ENCODE data around the gene C1QBP.

Gene C1QBP

GRCh38 chr17:5408186-5408585 is 30.8 kb downstream of the C1QBP start:
- Histone ChIP-seq H3K27ac (ENCODE audit: low read length) (no peak overlapping the region), H3K4me3 (ENCODE audit: low read length) (no peak overlapping the region), H3K27me3 (ENCODE audit: insufficient read depth, low read length) (no peaks in the 10 kb centered on the region), H3K36me3 (ENCODE audit: insufficient read depth, low read depth, low read length) (peaks cover 97% of the 10 kb centered on the region), H3K4me1 (ENCODE audit: insufficient read depth, low read length) (no peaks in the 10 kb centered on the region), H3K9me3 (ENCODE audit: insufficient read depth, low read depth, low read length) (no peaks in the 10 kb centered on the region), H3K9ac (ENCODE audit: low read depth, low read length) (no peak overlapping the region)

- H3K9me3 ChIP-seq (ENCODE audit: insufficient read depth, low read depth, low read length): no peaks in the 10 kb centered on the region
- H3K36me3 ChIP-seq (ENCODE audit: insufficient read depth, low read depth, low read length): peaks cover 96% of the 10 kb centered on the region
- no peaks in the 10 kb centered on the region for H3K27me3 ChIP-seq (ENCODE audit: insufficient read depth, low read length)
- H3K4me1 ChIP-seq (ENCODE audit: insufficient read depth, low read length): no peaks in the 10 kb centered on the region
- no peak overlapping the region for H3K9ac ChIP-seq (ENCODE audit: low read depth, low read length)
- no peak overlapping the region for H3K4me3 ChIP-seq (ENCODE audit: low read length)
- no peak overlapping the region for H3K27ac ChIP-seq (ENCODE audit: low read length)
These were observed 33.6 kb downstream of the C1QBP start for GRCh38 chr17:5405400-5405799.

GRCh38 chr17:5399767-5400166 is 39.2 kb downstream of the C1QBP start:
- Histone ChIP-seq H3K27me3 (ENCODE audit: insufficient read depth, low read length) (no peaks in the 10 kb centered on the region), H3K27ac (ENCODE audit: low read length) (no peak overlapping the region), H3K4me1 (ENCODE audit: insufficient read depth, low read length) (no peaks in the 10 kb centered on the region), H3K9me3 (ENCODE audit: insufficient read depth, low read depth, low read length) (no peaks in the 10 kb centered on the region), H3K9ac (ENCODE audit: low read depth, low read length) (no peak overlapping the region), H3K4me3 (ENCODE audit: low read length) (no peak overlapping the region), H3K36me3 (ENCODE audit: insufficient read depth, low read depth, low read length) (peaks cover 93% of the 10 kb centered on the region)

- no peaks in the 10 kb centered on the region for H3K4me1 ChIP-seq (ENCODE audit: insufficient read depth, low read length)
- peaks cover 93% of the 10 kb centered on the region for H3K36me3 ChIP-seq (ENCODE audit: insufficient read depth, low read depth, low read length)
- H3K4me3 ChIP-seq (ENCODE audit: low read length): no peak overlapping the region
- no peaks in the 10 kb centered on the region for H3K27me3 ChIP-seq (ENCODE audit: insufficient read depth, low read length)
- no peak overlapping the region for H3K9ac ChIP-seq (ENCODE audit: low read depth, low read length)
- no peaks in the 10 kb centered on the region for H3K9me3 ChIP-seq (ENCODE audit: insufficient read depth, low read depth, low read length)
- no peak overlapping the region for H3K27ac ChIP-seq (ENCODE audit: low read length)
These were observed 42.3 kb downstream of the C1QBP start for GRCh38 chr17:5396612-5397011.

GRCh38 chr17:5391678-5392077 is 47.3 kb downstream of the C1QBP start:
- H3K36me3 ChIP-seq (ENCODE audit: insufficient read depth, low read depth, low read length): peaks cover 88% of the 10 kb centered on the region
- no peaks in the 10 kb centered on the region for H3K4me1 ChIP-seq (ENCODE audit: insufficient read depth, low read length)
- no peak overlapping the region for H3K9ac ChIP-seq (ENCODE audit: low read depth, low read length)
- H3K4me3 ChIP-seq (ENCODE audit: low read length): no peak overlapping the region
- no peaks in the 10 kb centered on the region for H3K27me3 ChIP-seq (ENCODE audit: insufficient read depth, low read length)
- no peaks in the 10 kb centered on the region for H3K9me3 ChIP-seq (ENCODE audit: insufficient read depth, low read depth, low read length)
- no peak overlapping the region for H3K27ac ChIP-seq (ENCODE audit: low read length)
